Activated CD4-positive, alpha-beta T cell treated with anti-CD3 and anti-CD28 coated beads for 24 hours (primary cell): ENCODE measurements around the gene STAG2.
"Not testable (repeated sequence)": the region's sequence is repeated elsewhere in the genome, so short reads cannot be mapped to it uniquely, and the experiment has no call there.

ENCODE experiments used
- DNase-seq, 2 donors: peaks; one replicate each; pipeline ENCODE4 v3.0.0-alpha.2; 2020; ENCODE audit warnings: low read depth in 2 of 2

STAG2 gene

DNA sequence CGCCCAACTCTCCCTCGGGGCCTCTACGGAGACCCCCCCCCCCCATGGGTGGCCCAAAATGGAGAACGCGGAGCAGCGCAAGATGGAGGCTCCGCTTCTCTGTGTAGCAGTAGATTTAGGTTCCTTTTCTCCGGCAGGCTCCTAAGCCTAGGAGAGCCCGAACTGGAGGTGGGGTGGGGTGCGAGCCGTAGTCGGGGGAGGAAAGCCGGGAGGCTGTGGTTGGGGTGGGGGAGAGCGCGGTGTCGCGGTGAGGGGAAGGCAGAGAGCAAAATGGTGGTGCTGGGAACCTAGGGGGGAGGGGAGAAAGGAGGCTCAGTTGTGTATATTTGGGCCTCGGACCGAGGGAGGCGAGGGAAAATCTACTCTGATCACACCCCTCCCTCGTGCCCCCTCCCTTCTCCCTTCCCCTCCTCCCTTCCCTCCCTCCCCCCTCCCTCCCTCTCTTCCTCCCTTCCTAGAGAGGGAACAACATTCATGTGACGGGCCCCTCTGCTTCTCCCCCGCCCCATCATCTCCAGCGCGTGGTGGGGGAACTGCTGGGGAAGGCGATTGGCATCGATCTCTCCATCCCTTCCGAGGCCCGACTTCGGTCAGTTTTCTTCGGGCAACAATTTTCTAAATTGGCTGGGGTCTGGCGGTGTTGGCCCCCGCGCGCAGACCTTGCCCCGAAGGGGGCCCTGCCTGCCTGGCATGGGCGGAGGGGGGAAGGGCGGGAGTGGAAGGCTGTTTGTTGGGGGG is at the start of gene STAG2:
TSS of gene STAG2 (plus strand) at position 439 of the 738 bp plus-strand sequence. CDS start 60,922 bp downstream, outside the sequence.
- DNase-seq, result peak; percentile 34 to 35

GRCh38 chrX:123917069-123917468 is 44.4 kb upstream of the STAG2 start:
- no peak for DNase-seq

DNA sequence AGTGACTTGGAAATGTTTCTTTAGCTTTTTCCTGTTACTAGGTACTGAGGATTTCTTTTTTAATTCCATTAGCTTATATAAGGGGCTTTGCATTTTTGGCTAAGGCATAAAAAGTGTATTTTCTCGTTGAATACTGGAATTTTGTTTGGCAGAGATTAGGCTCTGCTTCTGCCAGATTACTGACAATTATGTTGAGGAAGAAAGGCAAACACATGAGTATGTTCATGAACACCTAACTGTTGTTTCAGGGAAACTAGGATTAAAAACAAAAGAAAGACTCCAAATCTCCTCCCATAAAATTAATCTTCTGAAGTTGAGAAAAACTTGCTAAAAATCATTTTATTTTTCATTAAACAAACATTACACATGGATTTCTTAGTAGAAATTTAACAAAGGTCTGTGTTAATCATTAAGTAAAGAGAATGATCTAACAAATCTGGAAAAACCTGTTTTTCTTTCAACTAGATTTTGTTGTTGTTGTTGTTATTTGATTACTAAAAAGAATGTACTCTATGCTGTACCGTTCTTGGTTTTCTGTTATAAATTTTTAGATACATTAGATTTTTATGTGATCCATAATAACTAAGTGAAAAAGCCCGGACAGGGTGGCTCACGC is 43.3 kb upstream of the STAG2 start:
- no peak for DNase-seq

DNA sequence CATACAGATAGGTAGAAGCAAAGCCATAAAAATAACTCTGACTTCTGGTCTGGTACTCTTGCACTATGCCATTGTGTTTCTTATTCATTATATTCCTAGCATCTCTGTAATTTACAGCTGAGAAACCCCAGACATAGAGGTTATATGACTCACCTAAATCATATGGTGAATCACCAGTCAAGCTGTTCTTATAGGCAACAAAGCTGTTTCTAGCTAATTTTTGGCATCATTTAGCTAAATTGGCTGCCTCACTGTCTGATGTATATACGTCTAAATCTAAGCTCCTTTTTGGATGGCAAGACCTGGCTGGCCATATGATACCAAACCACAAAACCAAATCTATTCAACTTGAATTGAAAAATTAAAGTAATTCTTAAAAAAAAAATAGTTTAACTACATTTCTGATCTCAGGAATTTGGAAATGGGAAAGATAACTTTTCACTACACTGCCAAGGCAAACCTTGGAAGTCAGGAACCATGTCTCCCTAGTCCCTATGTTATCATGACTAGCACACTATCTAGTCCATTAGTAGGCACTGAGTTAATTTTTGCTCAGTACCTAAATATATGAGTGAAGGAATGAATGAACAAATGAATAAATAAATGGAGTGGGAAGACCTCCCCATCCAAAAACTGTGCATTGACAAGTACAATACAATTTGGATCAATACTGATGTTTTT is 41.3 kb upstream of the STAG2 start:
- no peak for DNase-seq

DNA sequence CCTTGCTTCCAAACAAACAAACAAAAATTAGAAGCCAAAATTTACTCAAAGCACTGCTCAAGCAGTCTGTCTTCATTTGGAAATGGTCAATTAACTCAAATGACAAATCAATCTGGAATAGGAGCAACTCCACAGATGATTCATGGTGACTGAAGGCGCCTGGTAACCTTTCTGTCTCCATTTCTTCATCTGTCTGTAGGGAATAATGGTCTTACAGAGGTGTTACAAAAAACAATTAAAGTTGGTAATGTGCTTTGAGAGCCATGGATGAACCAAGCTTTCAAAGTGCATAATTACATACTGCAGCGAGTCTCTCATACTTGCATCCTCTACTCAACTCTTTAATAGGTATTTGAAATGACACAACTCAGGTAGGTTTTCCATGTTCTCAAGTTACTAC is 38.3 kb upstream of the STAG2 start:
- DNase-seq, result no peak

DNA sequence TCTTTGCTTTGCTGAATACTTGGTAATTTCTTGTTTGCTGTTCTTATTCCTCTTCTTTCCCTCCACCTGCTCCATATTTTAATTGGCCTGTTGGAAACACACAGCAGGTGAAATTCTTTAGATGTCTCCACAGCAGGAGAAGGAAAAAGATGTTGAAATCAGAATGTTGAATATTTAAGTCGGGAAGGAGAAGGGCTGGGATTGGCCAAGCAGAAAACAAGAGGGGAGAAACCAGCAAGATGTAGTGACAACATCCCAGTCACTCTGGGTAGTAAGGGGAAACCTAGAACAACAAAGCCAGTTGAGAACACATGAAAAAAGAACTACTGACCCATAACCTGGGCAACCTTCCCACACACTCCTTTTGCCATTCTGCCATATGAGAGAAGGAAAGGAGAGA is 37.3 kb upstream of the STAG2 start:
- no peak for DNase-seq

- no peak for DNase-seq
Measured at GRCh38 chrX:123927845-123928244, 33.7 kb upstream of the STAG2 start.

GRCh38 chrX:123932055-123932454 is 29.5 kb upstream of the STAG2 start:
- not testable (repeated sequence) for DNase-seq

GRCh38 chrX:123943074-123943473 is 18.4 kb upstream of the STAG2 start:
- no peak for DNase-seq

- no peak for DNase-seq
Measured at GRCh38 chrX:123943488-123943887, 18.0 kb upstream of the STAG2 start.

- no peak for DNase-seq
Measured at GRCh38 chrX:123949846-123950245, 11.7 kb upstream of the STAG2 start.

GRCh38 chrX:123959281-123960063 is 2.0 kb upstream of the STAG2 start:
- DNase-seq, result no peak

DNA sequence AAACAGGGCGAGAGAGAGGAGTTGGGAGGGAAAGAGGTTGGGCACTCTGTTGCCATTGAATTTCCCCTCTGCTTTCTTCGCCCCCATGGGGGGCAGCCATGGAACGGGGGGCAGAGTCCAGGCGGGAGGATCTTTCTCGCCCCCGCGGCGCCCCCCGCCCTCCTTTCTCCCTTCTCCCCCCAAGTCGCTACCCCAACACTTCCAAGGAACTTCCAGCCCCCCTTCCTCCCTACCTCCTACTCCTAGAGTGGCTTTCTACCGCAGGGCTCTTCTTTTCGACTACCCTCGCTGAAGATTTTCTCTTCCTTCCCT is 594 bp upstream of the STAG2 start:
- DNase-seq, result no peak

DNA sequence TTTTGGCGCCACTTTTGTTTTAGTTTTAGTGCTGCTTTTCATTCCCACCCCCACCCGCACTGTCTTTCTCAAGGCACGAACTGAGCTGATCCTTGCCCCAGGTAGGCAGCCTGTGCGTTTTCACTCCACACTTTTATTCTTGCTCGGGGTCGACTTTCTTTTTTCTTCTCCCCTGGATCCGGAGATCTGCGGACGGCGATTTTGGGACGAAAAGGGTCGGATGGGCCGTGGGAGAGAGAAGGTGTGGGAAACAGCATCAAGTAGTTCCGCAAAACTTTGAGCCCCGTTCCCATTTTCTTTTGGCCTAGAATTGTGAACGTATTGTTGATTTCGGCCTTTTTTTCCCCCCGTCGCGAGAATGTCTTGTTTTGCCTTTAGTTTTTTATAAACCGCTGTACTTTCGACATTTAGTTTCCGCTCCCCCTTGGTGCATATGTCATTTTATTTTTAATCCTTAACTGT is 531 bp downstream of the STAG2 start:
- DNase-seq, result no peak

GRCh38 chrX:123962794-123963373 is 1.4 kb downstream of the STAG2 start:
- peak; percentile 67 to 72 for DNase-seq

DNA sequence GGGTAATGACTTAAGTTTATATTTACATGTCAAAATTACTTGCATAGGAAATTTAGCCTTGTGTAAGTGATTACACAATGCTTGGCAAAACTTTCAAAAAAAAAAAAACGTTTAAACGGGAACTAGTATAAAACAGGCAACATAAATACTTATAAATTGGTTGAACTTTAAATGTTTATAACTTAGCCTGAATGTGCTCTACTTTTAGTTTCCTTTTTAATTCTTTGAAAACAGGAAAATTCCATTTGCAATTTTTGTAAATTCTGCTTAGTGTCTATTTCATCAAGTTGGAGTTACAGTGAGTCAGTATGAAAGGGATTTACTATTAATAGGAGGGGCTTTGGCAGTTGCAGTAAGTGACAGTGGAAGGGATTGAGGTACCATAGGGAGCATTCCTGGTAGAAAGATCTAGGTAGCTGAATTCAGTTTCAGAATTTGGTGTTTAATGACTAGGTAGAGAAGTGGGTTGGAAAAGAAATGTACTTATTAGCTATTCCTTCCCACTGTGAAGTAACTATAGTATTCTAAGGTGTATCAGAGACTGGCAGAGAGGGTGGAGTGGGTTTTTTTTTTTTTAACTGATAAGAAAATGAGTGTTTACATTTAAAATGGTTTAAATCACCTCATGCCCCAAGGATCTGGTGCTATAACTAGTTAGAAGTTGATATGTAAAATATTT is 2.8 kb downstream of the STAG2 start:
- DNase-seq, result no peak

DNA sequence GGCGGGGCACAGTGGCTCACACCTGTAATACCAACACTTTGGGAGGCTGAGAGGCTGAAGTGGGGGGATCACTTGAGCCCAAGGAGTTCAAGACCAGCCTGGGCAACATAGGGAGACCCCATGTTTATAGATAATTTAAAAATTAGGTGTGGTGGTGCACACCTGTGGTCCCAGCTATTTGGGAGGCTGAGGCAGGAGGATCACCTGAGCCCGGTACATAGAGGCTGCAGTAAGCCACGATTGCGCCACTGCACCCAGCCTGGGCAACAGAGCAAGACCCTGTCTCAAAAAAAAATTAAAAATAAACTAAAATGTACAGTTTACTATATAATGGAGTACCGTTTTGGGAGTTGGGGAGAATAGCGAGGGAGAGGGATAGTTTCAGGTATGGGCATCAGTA is 4.2 kb downstream of the STAG2 start:
- DNase-seq, result no peak

DNA sequence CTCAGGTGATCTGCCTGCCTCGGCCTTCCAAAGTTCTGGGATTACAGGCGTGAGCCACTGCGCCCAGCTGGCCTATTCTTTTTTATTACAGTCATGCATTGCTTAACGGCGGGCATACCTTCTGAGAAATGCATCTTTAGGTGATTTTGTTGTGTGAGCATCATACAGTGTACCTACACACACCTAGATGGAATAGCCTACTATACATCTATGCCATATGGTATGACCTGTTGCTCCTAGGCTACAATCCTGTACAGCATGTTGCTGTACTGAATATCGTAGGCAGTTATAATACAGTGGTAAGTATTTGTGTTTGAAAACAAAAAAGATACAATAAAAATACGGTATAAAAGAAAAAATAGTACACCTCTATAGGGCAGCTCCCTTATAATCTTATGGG is 6.0 kb downstream of the STAG2 start:
- no peak for DNase-seq

- no peak for DNase-seq
Measured at GRCh38 chrX:123968383-123969050, 7.0 kb downstream of the STAG2 start.

DNA sequence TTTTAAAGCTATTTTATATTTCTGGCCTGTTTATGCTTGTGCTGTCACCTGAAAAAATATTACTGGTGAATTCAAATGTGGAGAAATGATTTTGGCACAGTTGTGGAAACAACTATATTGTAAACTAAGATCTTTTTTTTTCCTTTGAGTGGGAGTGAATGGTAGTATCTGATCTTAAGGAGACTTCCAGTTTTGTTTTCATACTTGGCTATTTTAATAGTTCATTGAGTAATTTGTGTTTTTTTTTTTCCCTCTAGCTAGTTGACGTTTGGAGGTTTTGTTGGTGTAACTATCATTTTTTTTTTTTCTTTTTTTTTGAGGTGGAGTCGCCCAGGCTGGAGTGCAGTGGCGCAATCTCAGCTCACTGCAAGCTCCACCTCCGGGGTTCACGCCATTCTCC is 10.5 kb downstream of the STAG2 start:
- DNase-seq, result no peak

DNA sequence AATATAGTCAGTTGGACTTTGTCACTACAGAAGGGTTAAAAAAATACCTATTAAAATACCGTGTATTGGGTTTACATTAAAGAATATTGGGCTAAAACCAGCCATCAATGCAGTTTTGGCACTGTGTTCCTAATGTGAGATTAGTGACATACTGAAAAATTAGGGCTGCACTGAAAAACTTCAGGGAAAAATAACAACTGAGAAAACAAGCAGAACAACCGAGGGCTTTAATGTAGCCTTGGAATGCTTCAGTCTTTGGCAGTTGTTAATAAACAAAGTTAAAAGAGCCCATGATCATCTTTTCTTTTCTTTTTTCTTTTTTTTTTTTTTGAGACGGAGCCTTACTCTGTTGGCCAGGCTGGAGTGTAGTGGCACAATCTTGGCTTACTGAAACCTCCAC is 12.4 kb downstream of the STAG2 start:
- no peak for DNase-seq
